ENCODE measurements around the gene FCRL5. TPM values are rescaled to one million over a fixed set of nuclear protein-coding genes. Genes with fewer than 3 reads are reported as not detected.
A peak's percentile ranks its signal among the peaks of the same experiment; 100 is the strongest.

The FCRL5 gene
- total RNA-seq, 1 experiment from 2014 or later: not detected

- Mint-ChIP-seq H3K27ac (ENCODE audit: low read depth, unreplicated experiment) (no peak overlapping the region), H3K4me3 (ENCODE audit: unreplicated experiment) (no peak overlapping the region), H3K9me3 (ENCODE audit: unreplicated experiment) (no peaks in the 10 kb centered on the region), H3K4me1 (ENCODE audit: insufficient read depth, unreplicated experiment) (no peaks in the 10 kb centered on the region), H3K27me3 (ENCODE audit: insufficient read depth, unreplicated experiment) (peaks cover 62% of the 10 kb centered on the region), H3K36me3 (ENCODE audit: insufficient read depth, unreplicated experiment) (no peaks in the 10 kb centered on the region)
- no TSS peak for BruUV-seq (replicated peaks)
- DNase-seq (ENCODE audit: unreplicated experiment): no peak
- no peak for TF ChIP-seq CTCF (IDR thresholded peaks at IDR 0.05; ENCODE audit: unreplicated experiment)
- CTCF ChIA-PET: interaction anchor here (0.5 to 8.9 kb wide), 82 partner anchors 9 to 583 kb away, joined by 3 to 142 read pairs (median 4); partner anchors contain the start of gene FCRL4
- intact Hi-C loops (cut with micrococcal nuclease): loop anchor here (1.0 kb wide), 3 partner anchors 110 to 544 kb away; no protein-coding TSS in a partner anchor
- POLR2A ChIA-PET: interaction anchor here (0.7 to 1.2 kb wide), 4 partner anchors 12 to 544 kb away, joined by 3 to 5 read pairs (median 3); no protein-coding TSS in a partner anchor
Observed at GRCh38 chr1:157580828-157581210, 28.5 kb upstream of the FCRL5 start.

- BruUV-seq (replicated peaks): no TSS peak
Observed at GRCh38 chr1:157580179-157580827, 28.0 kb upstream of the FCRL5 start.

GRCh38 chr1:157577420-157577819 lies 25.1 kb upstream of the FCRL5 start:
- intact Hi-C loops (cut with micrococcal nuclease): no loop called here

More at GRCh38 chr1:157580179-157580827, 28.0 kb upstream of the FCRL5 start:
- ChIA-PET CTCF (interaction anchor here (0.6 to 8.9 kb wide), 99 partner anchors 9 to 1117 kb away, joined by 3 to 142 read pairs (median 4); partner anchors contain the start of gene FCRL4), POLR2A (interaction anchor here (0.7 to 1.2 kb wide), 4 partner anchors 40 to 544 kb away, joined by 3 to 5 read pairs (median 3); no protein-coding TSS in a partner anchor)
- Mint-ChIP-seq H3K9me3 (ENCODE audit: unreplicated experiment) (no peaks in the 10 kb centered on the region), H3K4me3 (ENCODE audit: unreplicated experiment) (no peak overlapping the region), H3K27ac (ENCODE audit: low read depth, unreplicated experiment) (no peak overlapping the region), H3K36me3 (ENCODE audit: insufficient read depth, unreplicated experiment) (no peaks in the 10 kb centered on the region), H3K4me1 (ENCODE audit: insufficient read depth, unreplicated experiment) (no peaks in the 10 kb centered on the region), H3K27me3 (ENCODE audit: insufficient read depth, unreplicated experiment) (peaks cover 62% of the 10 kb centered on the region)
- DNase-seq (ENCODE audit: unreplicated experiment): peak; percentile 85
- intact Hi-C loops (cut with micrococcal nuclease): loop anchor here (1.0 kb wide), 3 partner anchors 111 to 545 kb away; no protein-coding TSS in a partner anchor
- peak; percentile 82 for TF ChIP-seq CTCF (IDR thresholded peaks at IDR 0.05; ENCODE audit: unreplicated experiment)

More at GRCh38 chr1:157577420-157577819, 25.1 kb upstream of the FCRL5 start:
- CTCF ChIA-PET: interaction anchor here (0.7 to 8.9 kb wide), 13 partner anchors 8 to 545 kb away, joined by 3 to 142 read pairs (median 5); no protein-coding TSS in a partner anchor
- BruUV-seq (replicated peaks): no TSS peak
- Mint-ChIP-seq H3K4me3 (ENCODE audit: unreplicated experiment) (no peak overlapping the region), H3K27me3 (ENCODE audit: insufficient read depth, unreplicated experiment) (peaks cover 80% of the 10 kb centered on the region), H3K4me1 (ENCODE audit: insufficient read depth, unreplicated experiment) (no peaks in the 10 kb centered on the region), H3K9me3 (ENCODE audit: unreplicated experiment) (no peaks in the 10 kb centered on the region), H3K36me3 (ENCODE audit: insufficient read depth, unreplicated experiment) (no peaks in the 10 kb centered on the region), H3K27ac (ENCODE audit: low read depth, unreplicated experiment) (no peak overlapping the region)
- POLR2A ChIA-PET: no interaction called here
- no peak for TF ChIP-seq CTCF (IDR thresholded peaks at IDR 0.05; ENCODE audit: unreplicated experiment)
- no peak for DNase-seq (ENCODE audit: unreplicated experiment)

Data from MCF 10A (cell line).